Activated CD8-positive, alpha-beta memory T cell treated with anti-CD3 and anti-CD28 coated beads, Interleukin-2, amount 50 U/mL, for 48 hours (primary cell): ENCODE data around the gene NKX1-2.
A peak's percentile ranks its signal among the peaks of the same experiment; 100 is the strongest.

ENCODE experiments used
- DNase-seq: peaks from one replicate; pipeline ENCODE4 v3.0.0-alpha.2; 2020

NKX1-2 gene

GRCh38 chr10:124414076-124414475 is 35.8 kb downstream of the NKX1-2 start:
- DNase-seq: no peak

DNA sequence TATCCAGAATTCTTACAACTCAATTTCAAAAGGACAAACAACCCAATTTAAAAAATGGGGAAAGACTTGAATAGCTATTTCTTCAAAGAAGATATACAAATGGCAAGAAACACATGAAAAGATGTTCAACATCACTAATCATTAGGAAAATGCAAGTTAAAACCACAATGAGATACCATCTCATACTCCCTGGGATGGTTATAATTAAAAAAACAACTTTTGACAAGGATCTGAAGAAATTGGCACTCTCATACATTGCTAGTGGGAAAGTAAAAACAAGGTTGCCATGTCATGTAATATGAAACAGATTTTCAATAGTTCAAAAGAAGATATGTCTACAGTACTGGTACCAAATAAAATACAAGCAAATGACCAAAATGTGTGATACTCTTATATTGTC is 40.1 kb downstream of the NKX1-2 start:
- DNase-seq: no peak

DNA sequence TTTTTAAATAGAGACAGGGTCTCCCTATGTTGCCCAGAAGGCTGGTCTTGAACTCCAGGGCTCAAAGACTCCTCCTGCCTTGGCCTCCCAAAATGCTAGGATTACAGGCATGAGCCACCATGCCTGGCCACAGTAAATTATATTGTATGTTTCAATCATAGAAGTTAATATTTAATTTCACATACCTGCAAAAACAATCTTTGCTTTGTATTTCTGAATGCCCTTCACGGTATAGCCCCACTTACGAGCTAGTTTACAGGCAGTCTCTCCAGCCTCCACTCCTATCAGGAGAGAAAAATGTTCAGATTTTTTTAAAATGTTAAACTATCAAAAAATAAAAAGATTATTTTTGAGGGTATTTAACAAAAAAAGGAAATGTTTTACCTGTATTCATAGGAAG is 41.5 kb downstream of the NKX1-2 start:
- no peak for DNase-seq

DNA sequence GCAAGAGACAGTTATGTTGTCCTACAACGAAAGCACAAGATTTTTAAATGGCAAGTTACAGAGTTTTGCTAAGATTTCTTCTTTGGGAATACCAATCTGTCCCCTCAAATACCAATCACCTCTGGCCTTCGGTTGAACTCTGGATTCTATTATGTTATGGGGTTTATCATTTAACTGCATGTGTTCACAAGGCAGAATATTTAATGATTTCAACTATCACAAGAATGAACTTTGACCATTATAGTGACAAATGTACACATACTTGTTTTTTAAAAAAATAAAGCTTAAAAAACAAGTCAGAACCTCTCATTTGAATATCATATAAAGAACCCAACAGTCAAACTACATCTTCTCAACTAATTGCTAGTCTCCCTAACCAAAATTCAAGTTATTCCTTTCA is 42.4 kb downstream of the NKX1-2 start:
- no peak for DNase-seq

DNA sequence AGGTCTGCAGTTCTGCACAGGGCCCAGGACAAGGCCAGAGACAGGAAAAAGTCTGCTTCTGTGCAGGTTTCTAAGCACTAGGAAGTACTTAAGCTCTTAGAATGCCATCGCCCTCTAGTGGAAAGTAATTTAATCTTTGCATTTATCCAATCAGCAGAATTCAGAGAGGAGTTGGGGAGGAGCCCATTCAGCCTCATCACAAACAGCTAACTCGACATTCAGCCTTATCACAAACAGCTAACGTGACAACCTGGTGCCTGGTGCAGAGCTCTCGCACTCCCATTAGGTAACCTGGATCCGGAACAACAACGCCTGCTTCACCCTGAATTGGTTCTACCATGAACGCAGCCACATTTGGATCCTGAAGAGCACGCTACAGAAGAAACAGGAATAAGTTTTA is 46.3 kb downstream of the NKX1-2 start:
- peak; percentile 51 for DNase-seq

GRCh38 chr10:124402273-124402672 is 47.6 kb downstream of the NKX1-2 start:
- DNase-seq: no peak

- DNase-seq: peak; percentile 28
Observed at GRCh38 chr10:124401633-124402032, 48.2 kb downstream of the NKX1-2 start.
